Astrocyte (in vitro differentiated cells and primary cell): Measurements from ENCODE around the gene CACNG6.

Experiments used
- CTCF ChIP-seq: IDR thresholded peaks from 2 replicates; pipeline ENCODE4 v1.5.1; 2011; ENCODE audit warnings: low read depth, mild to moderate bottlenecking, inconsistent platforms, low read length, moderate library complexity; ENCODE audit not compliant: insufficient read depth
- EZH2 ChIP-seq: IDR thresholded peaks from 2 replicates; pipeline ENCODE4 v1.6.1; 2012; ENCODE audit warnings: mild to moderate bottlenecking, low read length, inconsistent platforms; ENCODE audit not compliant: insufficient read depth

- TF ChIP-seq CTCF (no peak), EZH2 (no peak)
These were observed 28.5 kb upstream of the CACNG6 start, which contains the start of gene CACNG8 for GRCh38 chr19:53962887-53963431.
